Mesendoderm (in vitro differentiated cells): ENCODE data around the gene AFAP1L1.

Experiments
- DNase-seq: peaks from one replicate; pipeline ENCODE4 v3.0.0; 2013
- H2AK5ac ChIP-seq: 2 replicates; pipeline ENCODE4 v1.6.1; 2013; ENCODE audit warnings: low read length, inconsistent platforms
- H2BK120ac ChIP-seq: 2 replicates; pipeline ENCODE4 v1.6.1; 2013; ENCODE audit warnings: low read depth, mild to moderate bottlenecking, low read length, moderate library complexity, mixed read lengths
- H2BK15ac ChIP-seq: replicated peaks from 2 replicates; pipeline ENCODE4 v1.6.1; 2013; ENCODE audit warnings: low read depth, mild to moderate bottlenecking, moderate library complexity
- H2BK5ac ChIP-seq: 2 replicates; pipeline ENCODE4 v1.6.1; 2013; ENCODE audit warnings: low read length, inconsistent platforms
- H3K18ac ChIP-seq: 2 replicates; pipeline ENCODE4 v1.6.1; 2013; ENCODE audit warnings: mild to moderate bottlenecking, low read length, mixed read lengths
- H3K23ac ChIP-seq: one replicate; pipeline ENCODE4 v1.6.1; 2013; ENCODE audit warnings: low read length
- H3K27ac ChIP-seq: 2 replicates; pipeline ENCODE4 v1.5.1; 2013; ENCODE audit warnings: low read depth, mild to moderate bottlenecking, inconsistent platforms, low read length, moderate library complexity
- H3K27me3 ChIP-seq: 2 replicates; pipeline ENCODE4 v1.6.1; 2013; ENCODE audit warnings: low read length, control low read depth, mild to moderate bottlenecking, inconsistent platforms; ENCODE audit not compliant: insufficient read depth, poor library complexity
- H3K36me3 ChIP-seq: 2 replicates; pipeline ENCODE4 v1.6.1; 2013; ENCODE audit warnings: low read length, inconsistent platforms; ENCODE audit not compliant: control insufficient read depth, insufficient read depth
- H3K4ac ChIP-seq: one replicate; pipeline ENCODE4 v1.6.1; 2013; ENCODE audit warnings: low read depth, mild to moderate bottlenecking, low read length, moderate library complexity
- H3K4me1 ChIP-seq: 2 replicates; pipeline ENCODE4 v1.6.1; 2013; ENCODE audit warnings: low read depth, low read length, inconsistent platforms; ENCODE audit not compliant: control insufficient read depth
- H3K4me2 ChIP-seq: 2 replicates; pipeline ENCODE4 v1.6.1; 2013; ENCODE audit warnings: low read length
- H3K4me3 ChIP-seq: 2 replicates; pipeline ENCODE4 v1.5.1; 2013; ENCODE audit warnings: mild to moderate bottlenecking, low read length
- H3K56ac ChIP-seq: one replicate; pipeline ENCODE4 v1.6.1; 2013; ENCODE audit warnings: low read length
- H3K79me1 ChIP-seq: 2 replicates; pipeline ENCODE4 v1.6.1; 2013; ENCODE audit warnings: low read length, inconsistent platforms
- H3K79me2 ChIP-seq: 2 replicates; pipeline ENCODE4 v1.6.1; 2013; ENCODE audit warnings: mild to moderate bottlenecking, low read length; ENCODE audit not compliant: control insufficient read depth, insufficient read depth
- H3K9ac ChIP-seq: 2 replicates; pipeline ENCODE4 v1.6.1; 2013; ENCODE audit warnings: low read length, inconsistent platforms
- H4K5ac ChIP-seq: one replicate; pipeline ENCODE4 v1.6.1; 2013; ENCODE audit warnings: low read length
- H4K8ac ChIP-seq: one replicate; pipeline ENCODE4 v1.6.1; 2013; ENCODE audit warnings: low read depth, mild to moderate bottlenecking, control low read depth, low read length, moderate library complexity
- WGBS: extraction: QIAGEN DNeasy Blood & Tissue Kit; methylation state at CpG from one replicate; pipeline ENCODE4 v1.1.7; 2013; ENCODE audit warnings: low lambda C conversion rate, missing lambda C conversion rate; ENCODE audit not compliant: insufficient coverage; ENCODE audit errors: extremely low coverage; 5-methylcytosine and 5-hydroxymethylcytosine counted together

The AFAP1L1 gene

DNA sequence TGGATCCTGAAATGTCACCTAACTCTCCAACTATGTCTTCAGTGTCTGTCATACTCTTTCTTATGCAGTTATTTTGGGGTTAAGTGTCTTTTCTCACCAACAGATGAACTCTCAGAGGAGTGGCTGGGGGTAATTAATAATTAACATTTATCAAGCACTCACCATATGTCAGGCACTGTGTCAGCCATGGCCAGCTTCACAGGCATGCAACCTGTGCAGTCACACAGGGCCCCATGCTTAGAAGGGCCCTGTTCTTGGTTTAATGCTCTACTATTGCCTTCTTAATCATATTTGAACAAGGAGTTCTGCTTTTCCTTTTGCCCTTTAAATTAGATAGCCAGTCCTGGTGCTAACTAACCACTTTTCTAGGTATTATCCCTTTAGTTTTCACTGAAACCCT, 70.2 kb downstream of the AFAP1L1 start:
- H3K79me1 ChIP-seq = peaks cover 6% of the 10 kb centered on the region
- no peak overlapping the region for H3K4ac ChIP-seq
- H3K4me3 ChIP-seq = no peak overlapping the region
- H3K18ac ChIP-seq = no peak overlapping the region
- no peak overlapping the region for H2BK15ac ChIP-seq
- no peak overlapping the region for H2AK5ac ChIP-seq
- no peaks in the 10 kb centered on the region for H3K27me3 ChIP-seq
- H3K4me1 ChIP-seq = peaks cover 1% of the 10 kb centered on the region
- no peak overlapping the region for H3K9ac ChIP-seq
- peaks cover 11% of the 10 kb centered on the region for H3K79me2 ChIP-seq
- H3K4me2 ChIP-seq = no peak overlapping the region
- no peak overlapping the region for H2BK5ac ChIP-seq
- H4K5ac ChIP-seq = no peak overlapping the region
- H4K8ac ChIP-seq = no peak overlapping the region
- no peak overlapping the region for H3K27ac ChIP-seq
- no peak for DNase-seq
- H3K56ac ChIP-seq = no peak overlapping the region
- H3K23ac ChIP-seq = no peak overlapping the region
- H2BK120ac ChIP-seq = no peak overlapping the region
- H3K36me3 ChIP-seq = no peaks in the 10 kb centered on the region

DNA sequence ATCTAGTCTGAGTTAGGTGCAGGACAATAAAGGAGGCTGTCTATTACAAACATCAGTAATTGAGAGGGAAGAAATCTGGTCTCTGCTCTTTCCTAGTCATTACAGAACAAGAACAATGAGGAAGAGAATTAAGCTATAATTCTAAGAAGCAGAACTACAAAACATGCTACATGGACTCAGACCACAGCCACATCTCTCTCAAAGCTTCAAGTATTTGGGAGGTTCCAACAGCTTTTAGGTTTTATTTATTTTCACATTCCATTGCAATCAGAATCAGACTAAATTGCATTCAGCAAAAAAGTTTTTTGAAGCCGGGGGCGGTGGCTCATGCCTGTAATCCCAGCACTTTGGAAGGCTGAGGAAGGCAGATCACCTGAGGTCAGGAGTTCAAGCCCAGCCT, 72.5 kb downstream of the AFAP1L1 start:
- H4K5ac ChIP-seq = no peak overlapping the region
- no peak overlapping the region for H3K18ac ChIP-seq
- no peak overlapping the region for H4K8ac ChIP-seq
- no peak overlapping the region for H2BK5ac ChIP-seq
- H3K4me1 ChIP-seq = peaks cover 1% of the 10 kb centered on the region
- no peak overlapping the region for H3K4me2 ChIP-seq
- H3K9ac ChIP-seq = no peak overlapping the region
- no peak overlapping the region for H3K23ac ChIP-seq
- peaks cover 14% of the 10 kb centered on the region for H3K79me1 ChIP-seq
- H3K4me3 ChIP-seq = no peak overlapping the region
- peaks cover 18% of the 10 kb centered on the region for H3K79me2 ChIP-seq
- no peaks in the 10 kb centered on the region for H3K27me3 ChIP-seq
- no peak overlapping the region for H3K56ac ChIP-seq
- H2BK15ac ChIP-seq = no peak overlapping the region
- H2BK120ac ChIP-seq = no peak overlapping the region
- no peak for DNase-seq
- H3K36me3 ChIP-seq = peaks cover 1% of the 10 kb centered on the region
- WGBS = no CpG with 5 or more reads among the region's 2 CpGs
- H2AK5ac ChIP-seq = no peak overlapping the region
- H3K4ac ChIP-seq = no peak overlapping the region
- no peak overlapping the region for H3K27ac ChIP-seq

DNA sequence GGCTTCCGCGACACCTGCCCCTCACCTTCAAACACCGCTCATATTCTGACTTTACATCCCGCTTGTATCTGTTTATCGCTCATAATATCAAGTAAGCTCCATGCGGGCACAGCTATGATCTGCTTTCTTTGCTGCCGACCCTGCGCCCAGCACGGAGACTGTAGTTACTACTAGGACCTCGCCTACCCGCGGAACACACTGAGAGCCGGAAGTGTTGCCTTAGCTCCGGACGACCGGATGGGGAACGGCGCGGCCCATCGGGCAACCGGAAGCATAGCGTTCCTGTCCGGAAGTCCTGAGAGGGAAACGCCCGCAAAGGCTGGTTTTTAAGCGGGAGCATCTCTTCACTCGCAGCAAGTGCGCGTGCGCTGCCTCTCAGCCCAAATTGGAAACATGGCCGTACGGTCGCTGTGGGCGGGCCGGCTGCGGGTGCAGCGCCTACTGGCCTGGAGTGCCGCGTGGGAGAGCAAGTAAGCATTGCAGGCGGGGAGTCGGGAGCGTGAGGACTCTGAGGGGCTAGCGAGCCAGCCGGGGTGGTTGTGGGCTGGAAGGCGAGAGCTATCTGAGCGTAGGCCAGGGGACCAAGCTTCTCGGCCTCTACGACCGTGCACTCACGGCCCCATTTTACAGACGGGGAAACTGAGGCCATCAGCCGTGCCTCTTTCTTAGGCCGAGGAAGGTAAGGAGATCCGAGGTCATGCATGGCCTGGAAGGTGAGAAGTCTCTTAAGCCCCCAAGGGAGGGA, 73.7 kb downstream of the AFAP1L1 start, which contains the start of gene GRPEL2:
TSS of gene GRPEL2 (plus strand) at position 353 of the 745 bp plus-strand sequence. CDS start at position 394, 41 bp downstream.
- H3K27ac ChIP-seq = no peak within 1 kb of the TSS
- H3K79me2 ChIP-seq = peaks cover 18% of the 10 kb centered on the region

DNA sequence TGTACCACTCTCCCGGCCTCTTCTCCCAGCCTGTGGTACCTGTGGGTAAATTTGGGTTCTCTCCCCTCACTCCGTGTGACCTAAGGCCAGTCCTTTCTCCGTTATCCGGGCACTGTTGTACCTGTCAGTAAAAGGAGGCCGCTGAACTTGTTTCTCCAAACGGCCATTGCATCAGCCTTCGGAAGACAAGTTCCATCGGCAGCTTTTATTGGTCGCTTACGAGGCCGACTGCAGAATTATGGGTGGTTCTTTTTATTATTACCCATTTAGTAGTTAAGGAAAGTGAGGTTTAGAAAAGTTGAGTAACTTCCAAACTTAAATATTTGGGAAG, 74.2 kb downstream of the AFAP1L1 start:
- H4K8ac ChIP-seq = no peak overlapping the region
- H4K5ac ChIP-seq = peak overlapping the region; percentile 90
- DNase-seq = peak; percentile 54
- peaks cover 1% of the 10 kb centered on the region for H3K4me1 ChIP-seq
- peaks cover 15% of the 10 kb centered on the region for H3K79me1 ChIP-seq
- H3K27me3 ChIP-seq = no peaks in the 10 kb centered on the region
- H3K79me2 ChIP-seq = peaks cover 18% of the 10 kb centered on the region
- WGBS = no CpG with 5 or more reads among the region's 11 CpGs
- H3K36me3 ChIP-seq = peaks cover 5% of the 10 kb centered on the region
- H3K9ac ChIP-seq = peak overlapping the region; percentile 97
- peak overlapping the region; percentile 47 for H2AK5ac ChIP-seq
- H2BK5ac ChIP-seq = peak overlapping the region; percentile 36
- no peak overlapping the region for H2BK15ac ChIP-seq
- peak overlapping the region; percentile 8 for H3K4ac ChIP-seq
- H3K56ac ChIP-seq = peak overlapping the region; percentile 95
- H3K4me3 ChIP-seq = peak overlapping the region; percentile 79
- H3K23ac ChIP-seq = no peak overlapping the region
- peak overlapping the region; percentile 90 for H3K4me2 ChIP-seq
- no peak overlapping the region for H2BK120ac ChIP-seq
- H3K27ac ChIP-seq = no peak overlapping the region
- H3K18ac ChIP-seq = peak overlapping the region; percentile 15

More for the DNA sequence above, 73.7 kb downstream of the AFAP1L1 start, which contains the start of gene GRPEL2:
- Histone ChIP-seq H3K23ac (peak within 1 kb of the TSS; percentile 75), H3K79me1 (peaks cover 15% of the 10 kb centered on the region), H2BK120ac (no peak within 1 kb of the TSS), H3K4me1 (peaks cover 1% of the 10 kb centered on the region), H3K4me2 (peak within 1 kb of the TSS; percentile 91), H3K18ac (peak within 1 kb of the TSS; percentile 62), H2AK5ac (peak within 1 kb of the TSS; percentile 99), H3K27me3 (no peaks in the 10 kb centered on the region), H4K8ac (peak within 1 kb of the TSS; percentile 67), H3K4me3 (peak within 1 kb of the TSS; percentile 80), H3K9ac (peak within 1 kb of the TSS; percentile 97), H2BK5ac (peak within 1 kb of the TSS; percentile 36), H3K56ac (peak within 1 kb of the TSS; percentile 95), H2BK15ac (no peak within 1 kb of the TSS), H3K4ac (peak within 1 kb of the TSS; percentile 48), H4K5ac (peak within 1 kb of the TSS; percentile 90), H3K36me3 (peaks cover 3% of the 10 kb centered on the region)
- peak; percentile 99 for DNase-seq
- no CpG with 5 or more reads among the region's 54 CpGs for WGBS

DNA sequence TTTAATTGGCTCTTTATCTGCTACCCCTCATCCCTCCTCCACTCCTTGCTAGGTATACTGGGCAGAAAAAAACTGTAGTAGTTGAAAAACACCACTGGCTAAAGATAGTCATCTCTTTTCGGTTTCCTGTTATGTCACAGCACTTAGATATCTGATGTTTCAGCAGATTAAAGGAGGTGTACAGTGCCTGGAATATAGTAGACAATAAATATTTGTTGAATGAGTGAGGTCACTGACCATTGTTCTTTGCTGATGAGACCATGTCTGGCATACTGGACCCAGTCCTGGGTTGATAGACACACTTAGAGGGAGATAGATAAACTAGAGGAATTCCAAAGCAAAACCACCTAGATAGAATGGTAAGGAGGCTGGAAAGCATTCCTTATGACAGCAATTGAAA, 76.9 kb downstream of the AFAP1L1 start:
- Histone ChIP-seq H3K36me3 (peaks cover 8% of the 10 kb centered on the region), H3K4me2 (no peak overlapping the region)
- DNase-seq = no peak

DNA sequence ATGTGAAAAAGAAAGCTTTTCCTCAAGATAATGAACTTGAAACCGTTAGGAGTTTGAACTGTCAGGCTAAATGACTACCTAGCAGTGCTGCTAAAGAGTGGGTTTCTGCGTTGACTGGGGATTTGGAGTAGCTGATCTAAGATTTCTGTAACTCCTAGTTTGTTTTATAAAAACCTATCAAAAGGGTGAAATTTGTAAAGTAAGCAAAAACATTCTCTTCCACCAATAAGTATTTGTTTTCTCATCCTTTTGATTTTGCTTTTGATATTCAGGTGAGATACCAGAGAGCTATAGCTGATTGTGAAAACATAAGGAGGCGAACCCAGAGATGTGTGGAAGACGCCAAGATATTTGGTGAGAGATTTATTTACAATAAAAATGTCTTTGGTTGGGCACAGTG, 77.7 kb downstream of the AFAP1L1 start:
- H3K4me1 ChIP-seq = peaks cover 1% of the 10 kb centered on the region
- no CpG with 5 or more reads among the region's 4 CpGs for WGBS
- H3K4me2 ChIP-seq = no peak overlapping the region
- no peak overlapping the region for H4K5ac ChIP-seq
- H3K56ac ChIP-seq = no peak overlapping the region
- H3K27me3 ChIP-seq = no peaks in the 10 kb centered on the region
- H3K4me3 ChIP-seq = no peak overlapping the region
- no peak overlapping the region for H2BK120ac ChIP-seq
- H2AK5ac ChIP-seq = no peak overlapping the region
- H2BK15ac ChIP-seq = no peak overlapping the region
- H3K4ac ChIP-seq = no peak overlapping the region
- H4K8ac ChIP-seq = no peak overlapping the region
- peaks cover 18% of the 10 kb centered on the region for H3K79me2 ChIP-seq
- peaks cover 8% of the 10 kb centered on the region for H3K36me3 ChIP-seq
- H3K9ac ChIP-seq = no peak overlapping the region
- no peak overlapping the region for H3K27ac ChIP-seq
- no peak for DNase-seq
- no peak overlapping the region for H2BK5ac ChIP-seq
- no peak overlapping the region for H3K18ac ChIP-seq
- no peak overlapping the region for H3K23ac ChIP-seq
- peaks cover 18% of the 10 kb centered on the region for H3K79me1 ChIP-seq

More for the DNA sequence above, 76.9 kb downstream of the AFAP1L1 start:
- Histone ChIP-seq H3K56ac (no peak overlapping the region), H3K23ac (no peak overlapping the region), H3K27ac (no peak overlapping the region), H3K79me2 (peaks cover 18% of the 10 kb centered on the region), H3K27me3 (no peaks in the 10 kb centered on the region), H3K4ac (no peak overlapping the region), H4K5ac (no peak overlapping the region), H3K79me1 (peaks cover 18% of the 10 kb centered on the region), H3K4me1 (peaks cover 1% of the 10 kb centered on the region), H2BK5ac (no peak overlapping the region), H4K8ac (no peak overlapping the region), H2BK15ac (no peak overlapping the region), H2AK5ac (no peak overlapping the region), H3K4me3 (no peak overlapping the region), H3K18ac (no peak overlapping the region), H2BK120ac (no peak overlapping the region), H3K9ac (no peak overlapping the region)
- no CpG with 5 or more reads among the region's 1 CpG for whole genome bisulfite sequencing
